Effector CD4-positive, alpha-beta T cell (primary cell): ENCODE measurements around the gene SHC2.
"Not testable (repeated sequence)": the region's sequence is repeated elsewhere in the genome, so short reads cannot be mapped to it uniquely, and the experiment has no call there.

Source experiments
- DNase-seq: peaks from one replicate; pipeline ENCODE4 v3.0.0-alpha.2; 2020

Gene SHC2

GRCh38 chr19:386632-387301, 74.1 kb downstream of the SHC2 start:
- not testable (repeated sequence) for DNase-seq

GRCh38 chr19:386189-386588, 74.6 kb downstream of the SHC2 start:
- DNase-seq: not testable (repeated sequence)

GRCh38 chr19:384799-385169, 76.0 kb downstream of the SHC2 start:
- no peak for DNase-seq

GRCh38 chr19:383922-384798, 76.7 kb downstream of the SHC2 start:
- DNase-seq: no peak

GRCh38 chr19:383040-383439, 77.8 kb downstream of the SHC2 start:
- DNase-seq: no peak

- not testable (repeated sequence) for DNase-seq
Measured at GRCh38 chr19:382578-382977, 78.3 kb downstream of the SHC2 start.

GRCh38 chr19:381901-382300, 78.9 kb downstream of the SHC2 start:
- DNase-seq: not testable (repeated sequence)

- DNase-seq: not testable (repeated sequence)
Measured at GRCh38 chr19:380618-381219, 80.1 kb downstream of the SHC2 start.

GRCh38 chr19:379796-380195, 81.0 kb downstream of the SHC2 start:
- no peak for DNase-seq

- DNase-seq: no peak
Measured at GRCh38 chr19:378706-379105, 82.1 kb downstream of the SHC2 start.

- no peak for DNase-seq
Measured at GRCh38 chr19:377801-378581, 82.8 kb downstream of the SHC2 start.

GRCh38 chr19:376111-376470, 84.7 kb downstream of the SHC2 start:
- no peak for DNase-seq

GRCh38 chr19:375395-376110, 85.3 kb downstream of the SHC2 start:
- DNase-seq: no peak

GRCh38 chr19:374886-375235, 86.0 kb downstream of the SHC2 start:
- DNase-seq: no peak

GRCh38 chr19:374183-374885, 86.5 kb downstream of the SHC2 start:
- DNase-seq: no peak

GRCh38 chr19:373391-374182, 87.2 kb downstream of the SHC2 start:
- no peak for DNase-seq

GRCh38 chr19:372306-372890, 88.4 kb downstream of the SHC2 start:
- no peak for DNase-seq

GRCh38 chr19:371501-372168, 89.2 kb downstream of the SHC2 start:
- no peak for DNase-seq

- no peak for DNase-seq
Measured at GRCh38 chr19:370641-371330, 90.0 kb downstream of the SHC2 start.
